GM23248 (cell line): ENCODE results near the gene MYMX.

Experiments used
- EZH2 ChIP-seq: fragments of 200-600 bp; sonication (generic); IDR thresholded peaks from 2 replicates; pipeline ENCODE4 v1.6.1; 2018; ENCODE audit warnings: antibody characterized with exemption, mild to moderate bottlenecking; ENCODE audit not compliant: insufficient read depth, poor library complexity, severe bottlenecking
- EZH2phosphoT487 ChIP-seq: fragments of 200-600 bp; sonication (generic); IDR thresholded peaks from 2 replicates; pipeline ENCODE4 v1.6.1; 2018; ENCODE audit warnings: antibody characterized with exemption, moderate library complexity, mild to moderate bottlenecking, low read depth; ENCODE audit not compliant: insufficient read depth

DNA sequence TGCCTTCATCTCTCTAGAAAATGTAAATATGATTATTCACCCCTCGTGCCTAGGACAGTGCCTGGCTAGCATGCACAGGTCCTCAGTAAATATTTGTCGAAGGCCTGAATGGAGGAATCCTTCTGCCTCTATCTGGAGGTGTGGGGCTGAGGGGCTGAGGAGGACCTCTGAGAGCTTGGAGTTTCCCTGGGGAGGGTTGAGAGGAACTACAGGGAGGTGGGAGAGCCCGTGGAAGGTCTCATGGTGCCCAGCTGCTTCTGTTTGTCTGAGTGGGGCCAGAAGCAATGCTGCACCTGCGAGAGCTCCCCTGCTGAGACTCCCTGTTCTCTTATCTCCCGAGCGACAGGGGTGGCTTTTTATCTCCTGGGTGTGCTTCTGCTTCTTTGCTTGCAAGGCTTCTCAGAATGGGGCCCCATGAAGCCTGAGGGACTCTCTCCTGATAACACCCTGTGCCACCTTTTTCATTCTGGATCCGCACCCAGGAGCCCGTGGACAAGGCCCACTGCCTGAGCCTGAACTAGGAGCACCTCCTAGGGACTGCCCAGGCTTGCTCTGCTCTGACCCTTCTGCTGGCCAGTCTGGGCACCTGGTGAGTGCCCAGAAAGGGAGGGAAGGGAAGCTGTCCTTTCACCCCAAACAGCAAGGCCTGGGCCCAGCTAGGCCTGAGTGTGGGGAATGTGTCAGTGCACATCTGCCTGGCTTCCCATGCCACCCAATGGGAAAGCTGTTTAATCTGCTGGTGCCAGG, 9.0 kb downstream of the MYMX start:
- TF ChIP-seq EZH2 (no peak), EZH2phosphoT487 (no peak)
